Thymus (tissue), 11 donors: Measurements from ENCODE around the gene SZRD1. TPM values are rescaled to one million over a fixed set of nuclear protein-coding genes. Genes with fewer than 3 reads are reported as not detected.

ENCODE experiments used
- DNase-seq, 9 donors: peaks; one replicate each; pipeline ENCODE4 v3.0.0-alpha.2; 2013; ENCODE audit warnings: low spot score in 9 of 9, low read depth in 6 of 9, missing footprints in 1 of 9
- H3K27ac ChIP-seq, 2 donors: one replicate each; pipeline ENCODE4 v1.5.1; 2013; ENCODE audit warnings: control low read depth in 1 of 2, low read depth in 1 of 2, low read length in 1 of 2, mild to moderate bottlenecking in 1 of 2, moderate library complexity in 1 of 2
- H3K27me3 ChIP-seq, 2 donors: one replicate each; pipeline ENCODE4 v1.5.1; 2013; ENCODE audit warnings: low read length in 1 of 2; ENCODE audit not compliant: control insufficient read depth in 2 of 2, insufficient read depth in 1 of 2
- H3K36me3 ChIP-seq, 2 donors: one replicate each; pipeline ENCODE4 v1.5.1; 2013; ENCODE audit warnings: low read length in 1 of 2, mild to moderate bottlenecking in 1 of 2, moderate library complexity in 1 of 2; ENCODE audit not compliant: control insufficient read depth in 2 of 2, insufficient read depth in 2 of 2
- H3K4me1 ChIP-seq, 2 donors: one replicate each; pipeline ENCODE4 v1.5.1; 2013; ENCODE audit warnings: low read length in 2 of 2; ENCODE audit not compliant: control insufficient read depth in 2 of 2, insufficient read depth in 2 of 2
- H3K4me3 ChIP-seq, 2 donors: one replicate each; pipeline ENCODE4 v1.5.1; 2013; ENCODE audit warnings: low read length in 2 of 2, control low read depth in 1 of 2, mild to moderate bottlenecking in 1 of 2
- H3K9me3 ChIP-seq, 2 donors: one replicate each; pipeline ENCODE4 v1.5.1; 2013; ENCODE audit warnings: low read length in 1 of 2, mild to moderate bottlenecking in 1 of 2; ENCODE audit not compliant: control insufficient read depth in 2 of 2, insufficient read depth in 1 of 2
- WGBS: extraction: QIAGEN DNeasy Blood & Tissue Kit; methylation state at CpG from one replicate; pipeline ENCODE4 v1.1.7; 2013; 5-methylcytosine and 5-hydroxymethylcytosine counted together
- polyA plus RNA-seq: library from polyadenylated mRNA; stranded (reverse); fragments of 200-250 nt; gene quantifications from one replicate; pipeline ENCODE4 v1.2.3, GENCODE V29; 2013
- total RNA-seq: library from RNA; stranded (reverse); fragments of 120-200 nt; gene quantifications from one replicate; pipeline ENCODE4 v1.2.4, GENCODE V29; 2013
- donor health status: healthy.

The SZRD1 gene
- total and polyA plus RNA-seq, 2 donors, result 46.5 to 50.8 TPM

GRCh38 chr1:16447641-16448040, 80.6 kb downstream of the SZRD1 start:
- Histone ChIP-seq H3K9me3 (peaks cover 0 to 5% of the 10 kb centered on the region in 2 donors), H3K4me3 (no peak overlapping the region), H3K27ac (no peak overlapping the region), H3K36me3 (peaks cover 82 to 84% of the 10 kb centered on the region in 2 donors), H3K27me3 (no peaks in the 10 kb centered on the region), H3K4me1 (peaks cover 0 to 4% of the 10 kb centered on the region in 2 donors)
- WGBS, result 99% methylated on average over 9 of the region's 9 CpGs
- no peak for DNase-seq

Other genes starting within 250 kb of the SZRD1 start
- 1.4 TPM for gene EPHA2, start 211.2 kb upstream of the SZRD1 start, total RNA-seq
- gene EPHA2, start 211.2 kb upstream of the SZRD1 start, polyA plus RNA-seq, result 6.2 TPM
- gene ARHGEF19, start 154.6 kb upstream of the SZRD1 start, total RNA-seq, result 2.2 TPM
- 9.6 TPM for gene ARHGEF19, start 154.6 kb upstream of the SZRD1 start, polyA plus RNA-seq
- 4.2 TPM for gene CPLANE2, start 130.1 kb upstream of the SZRD1 start, total RNA-seq
- gene CPLANE2, start 130.1 kb upstream of the SZRD1 start, polyA plus RNA-seq, result 4.0 TPM
- 12.4 TPM for gene FBXO42, start 14.8 kb upstream of the SZRD1 start, total RNA-seq
- gene FBXO42, start 14.8 kb upstream of the SZRD1 start, polyA plus RNA-seq, result 20.8 TPM
- gene SPATA21, start 70.2 kb downstream of the SZRD1 start, total RNA-seq, result not detected
- 0.25 TPM for gene SPATA21, start 70.2 kb downstream of the SZRD1 start, polyA plus RNA-seq
- gene NECAP2, start 73.5 kb downstream of the SZRD1 start, total RNA-seq, result 97.7 TPM
- 91.7 TPM for gene NECAP2, start 73.5 kb downstream of the SZRD1 start, polyA plus RNA-seq
- 17,380 TPM for gene RNU1-1, start 147.0 kb downstream of the SZRD1 start, total RNA-seq
- gene RNU1-1, start 147.0 kb downstream of the SZRD1 start, polyA plus RNA-seq, result not detected
- 7.2 TPM for gene NBPF1, start 246.3 kb downstream of the SZRD1 start, total RNA-seq
- 5.1 TPM for gene NBPF1, start 246.3 kb downstream of the SZRD1 start, polyA plus RNA-seq